Gastroesophageal sphincter (tissue), 4 donors: ENCODE data around the gene FOXO3. TPM values are rescaled to one million over a fixed set of nuclear protein-coding genes. Genes with fewer than 3 reads are reported as not detected.
"Not testable (repeated sequence)": the region's sequence is repeated elsewhere in the genome, so short reads cannot be mapped to it uniquely, and the experiment has no call there.

ENCODE experiments used
- ATAC-seq: fragments of 150-250 bp; one replicate; pipeline ENCODE4 v1.9.1; 2016; ENCODE audit warnings: mild to moderate bottlenecking, moderate library complexity
- H3K27ac ChIP-seq, 4 donors: fragments of 200-600 bp; sonication (generic) in 3 of 4; 1 replicate in 3 of 4; 2 replicates in 1 of 4; pipeline ENCODE4 v1.5.1; 2016 to 2019
- H3K27me3 ChIP-seq: fragments of 200-600 bp; sonication (generic); one replicate; pipeline ENCODE4 v1.5.1; 2019
- H3K36me3 ChIP-seq, 2 donors: fragments of 200-600 bp; sonication (generic); one replicate each; pipeline ENCODE4 v1.5.1; 2019; ENCODE audit warnings: control low read depth in 1 of 2
- H3K4me1 ChIP-seq, 3 donors: fragments of 200-600 bp; sonication (generic); 1 replicate in 2 of 3; 2 replicates in 1 of 3; pipeline ENCODE4 v1.5.1; 2016 to 2019; ENCODE audit warnings: control low read depth in 2 of 3
- H3K4me3 ChIP-seq, 2 donors: fragments of 200-600 bp; sonication (generic); one replicate each; pipeline ENCODE4 v1.5.1; 2019; ENCODE audit warnings: mild to moderate bottlenecking in 1 of 2, moderate library complexity in 1 of 2
- H3K9me3 ChIP-seq, 3 donors: fragments of 200-600 bp; sonication (generic); one replicate each; pipeline ENCODE4 v1.5.1; 2017 to 2019; ENCODE audit warnings: control low read depth in 2 of 3
- CTCF ChIP-seq, 4 experiments: fragments of 200-600 bp in 2 of 4; fragments of 450-650 bp in 2 of 4; sonication (generic) in 1 of 4; IDR thresholded peaks; one replicate each; pipeline ENCODE4 v1.5.1; 2017 to 2019; ENCODE audit warnings: antibody characterized with exemption in 4 of 4, mild to moderate bottlenecking in 2 of 4, moderate library complexity in 2 of 4
- EP300 ChIP-seq: sonication (generic); formaldehyde crosslinking; IDR thresholded peaks from one replicate; pipeline ENCODE4 v1.6.1; 2017; ENCODE audit warnings: antibody characterized with exemption, mild to moderate bottlenecking
- POLR2A ChIP-seq, 2 donors: fragments of 450-650 bp; IDR thresholded peaks; one replicate each; pipeline ENCODE4 v1.6.1; 2017; ENCODE audit warnings: antibody characterized with exemption in 2 of 2, mild to moderate bottlenecking in 2 of 2, moderate library complexity in 1 of 2
- POLR2AphosphoS5 ChIP-seq: sonication (generic); formaldehyde crosslinking; IDR thresholded peaks from one replicate; pipeline ENCODE4 v1.6.1; 2017; ENCODE audit warnings: antibody characterized with exemption
- WGBS, 2 donors: methylation state at CpG; one replicate each; pipeline ENCODE4 v1.1.5; 2018; ENCODE audit warnings: low coverage in 1 of 2; 5-methylcytosine and 5-hydroxymethylcytosine counted together
- total RNA-seq, 4 donors: library from RNA; depleted of rRNA; stranded (reverse); fragments of >200 nt; gene quantifications; one replicate each; pipeline ENCODE4 v1.1.0, GENCODE V29; 2016

The FOXO3 gene
- total RNA-seq, 4 donors from 2014 or later = 93.7 to 122 (median 114) TPM

GRCh38 chr6:108524528-108525248 is 36.0 kb upstream of the FOXO3 start:
- ATAC-seq = no peak
- Histone ChIP-seq H3K9me3 (no peaks in the 10 kb centered on the region), H3K27ac (no peak overlapping the region), H3K4me1 (no peaks in the 10 kb centered on the region), H3K4me3 (no peak overlapping the region), H3K36me3 (peaks cover 0 to 25% of the 10 kb centered on the region in 2 donors), H3K27me3 (no peaks in the 10 kb centered on the region)
- 44 to 71% methylated on average over 3 to 4 of the region's 5 CpGs for WGBS, 2 donors
- TF ChIP-seq POLR2A (IDR thresholded peaks at IDR 0.05) (no peak), EP300 (no peak), CTCF (IDR thresholded peaks at IDR 0.05) (no peak), POLR2AphosphoS5 (no peak)

GRCh38 chr6:108526739-108527174 is 34.0 kb upstream of the FOXO3 start:
- H3K27ac ChIP-seq = no peak overlapping the region
- H3K4me3 ChIP-seq = no peak overlapping the region
- no peaks in the 10 kb centered on the region for H3K4me1 ChIP-seq
- H3K9me3 ChIP-seq = no peaks in the 10 kb centered on the region
- peak; percentile 36 for ATAC-seq
- no peaks in the 10 kb centered on the region for H3K27me3 ChIP-seq
- 0 to 9% methylated on average over 1 of the region's 7 CpGs for WGBS, 2 donors
- peaks cover 0 to 13% of the 10 kb centered on the region in 2 donors for H3K36me3 ChIP-seq
- TF ChIP-seq POLR2AphosphoS5 (no peak), CTCF (IDR thresholded peaks at IDR 0.05) (peak; percentile 67 to 87 (median 81))

GRCh38 chr6:108528878-108529277 is 31.8 kb upstream of the FOXO3 start:
- Histone ChIP-seq H3K4me1 (no peaks in the 10 kb centered on the region), H3K9me3 (no peaks in the 10 kb centered on the region), H3K27ac (no peak overlapping the region), H3K4me3 (no peak overlapping the region), H3K36me3 (no peaks in the 10 kb centered on the region), H3K27me3 (no peaks in the 10 kb centered on the region)
- 0 to 68% methylated on average over 1 to 2 of the region's 3 CpGs for WGBS, 2 donors
- ATAC-seq = no peak
- TF ChIP-seq EP300 = no peak
- TF ChIP-seq CTCF (IDR thresholded peaks at IDR 0.05) = no peak
- TF ChIP-seq POLR2AphosphoS5 = no peak
- no peak for TF ChIP-seq POLR2A (IDR thresholded peaks at IDR 0.05)

GRCh38 chr6:108531332-108531731 is 29.4 kb upstream of the FOXO3 start:
- ATAC-seq = no peak
- TF ChIP-seq POLR2AphosphoS5 (no peak), CTCF (IDR thresholded peaks at IDR 0.05) (no peak), EP300 (no peak), POLR2A (IDR thresholded peaks at IDR 0.05) (no peak)
- Histone ChIP-seq H3K4me1 (no peaks in the 10 kb centered on the region), H3K27me3 (no peaks in the 10 kb centered on the region), H3K9me3 (no peaks in the 10 kb centered on the region), H3K4me3 (no peak overlapping the region), H3K36me3 (no peaks in the 10 kb centered on the region), H3K27ac (no peak overlapping the region)
- WGBS, 2 donors = 56 to 80% methylated on average over 1 of the region's 1 CpG

- WGBS, 2 donors = 84 to 87% methylated on average over 3 to 5 of the region's 11 CpGs
- Histone ChIP-seq H3K36me3 (no peaks in the 10 kb centered on the region), H3K4me3 (no peak overlapping the region), H3K27me3 (no peaks in the 10 kb centered on the region), H3K27ac (no peak overlapping the region), H3K4me1 (no peaks in the 10 kb centered on the region), H3K9me3 (peaks cover 0 to under 1% (median 0%) of the 10 kb centered on the region in 3 donors)
- no peak for ATAC-seq
- no peak for TF ChIP-seq CTCF (IDR thresholded peaks at IDR 0.05)
Observed at GRCh38 chr6:108535114-108535742, 25.5 kb upstream of the FOXO3 start.

GRCh38 chr6:108535920-108536535 is 24.7 kb upstream of the FOXO3 start:
- not testable (repeated sequence) for H3K4me1 ChIP-seq, ATAC-seq, H3K27ac ChIP-seq, H3K9me3 ChIP-seq, H3K36me3 ChIP-seq, H3K4me3 ChIP-seq, H3K27me3 ChIP-seq
- 93 to 100% methylated on average over 2 to 4 of the region's 4 CpGs for WGBS, 2 donors
